Memory B cell (primary cell): ENCODE measurements around the gene IL24.
"Not testable (repeated sequence)": the region's sequence is repeated elsewhere in the genome, so short reads cannot be mapped to it uniquely, and the experiment has no call there.

Source experiments
- ATAC-seq: fragments of 150-1000 bp; cut with Tn5 transposase; 2 replicates; pipeline ENCODE4 v1.10.0; 2021; ENCODE audit warnings: low read depth, mild to moderate bottlenecking, moderate library complexity
- DNase-seq, 2 donors: peaks; one replicate each; pipeline ENCODE4 v3.0.0; 2022; ENCODE audit warnings: low spot score in 2 of 2
- H3K27ac Mint-ChIP-seq: one replicate; pipeline ENCODE4 v1.8.0; 2022; ENCODE audit warnings: mild to moderate bottlenecking, moderate library complexity, mixed read lengths
- H3K27me3 Mint-ChIP-seq: one replicate; pipeline ENCODE4 v1.8.0; 2022; ENCODE audit warnings: mixed read lengths
- H3K36me3 Mint-ChIP-seq: one replicate; pipeline ENCODE4 v1.8.0; 2022; ENCODE audit warnings: mild to moderate bottlenecking, mixed read lengths
- H3K4me1 Mint-ChIP-seq: one replicate; pipeline ENCODE4 v1.8.0; 2022; ENCODE audit warnings: mixed read lengths
- H3K4me3 Mint-ChIP-seq: one replicate; pipeline ENCODE4 v1.8.0; 2022; ENCODE audit warnings: mild to moderate bottlenecking, moderate library complexity, mixed read lengths
- H3K9me3 Mint-ChIP-seq: one replicate; pipeline ENCODE4 v1.8.0; 2022; ENCODE audit warnings: mixed read lengths

Gene IL24

GRCh38 chr1:206916000-206916709 is 18.9 kb downstream of the IL24 start:
- H3K27ac Mint-ChIP-seq, result no peak overlapping the region
- peaks cover 71% of the 10 kb centered on the region for H3K4me1 Mint-ChIP-seq
- no peak overlapping the region for H3K4me3 Mint-ChIP-seq
- no peaks in the 10 kb centered on the region for H3K9me3 Mint-ChIP-seq
- H3K36me3 Mint-ChIP-seq, result peaks cover 80% of the 10 kb centered on the region
- ATAC-seq (no peak), DNase-seq (no peak)
- H3K27me3 Mint-ChIP-seq, result no peaks in the 10 kb centered on the region

- Mint-ChIP-seq H3K4me3 (no peak overlapping the region), H3K27ac (no peak overlapping the region)
These were observed 20.8 kb downstream of the IL24 start for GRCh38 chr1:206918076-206918475.

GRCh38 chr1:206921772-206922265 is 24.6 kb downstream of the IL24 start, which contains the start of gene FCMR:
TSS of gene FCMR (minus strand) at chr1:206921941. CDS start at chr1:206921854, 87 bp downstream.
- Mint-ChIP-seq H3K9me3 (no peaks in the 10 kb centered on the region), H3K27ac (no peak within 1 kb of the TSS), H3K4me3 (no peak within 1 kb of the TSS), H3K4me1 (peaks cover 20% of the 10 kb centered on the region), H3K36me3 (peaks cover 33% of the 10 kb centered on the region), H3K27me3 (no peaks in the 10 kb centered on the region)
- DNase-seq (peak in 1 of 2 donors; percentile 48), ATAC-seq (peak; percentile 34)

More at GRCh38 chr1:206918076-206918475, 20.8 kb downstream of the IL24 start:
- H3K4me1 Mint-ChIP-seq, result peaks cover 57% of the 10 kb centered on the region
- DNase-seq (no peak), ATAC-seq (no peak)
- no peaks in the 10 kb centered on the region for H3K27me3 Mint-ChIP-seq
- peaks cover 63% of the 10 kb centered on the region for H3K36me3 Mint-ChIP-seq
- no peaks in the 10 kb centered on the region for H3K9me3 Mint-ChIP-seq

GRCh38 chr1:206922524-206922923 is 25.3 kb downstream of the IL24 start:
- peaks cover 27% of the 10 kb centered on the region for H3K36me3 Mint-ChIP-seq
- no peaks in the 10 kb centered on the region for H3K27me3 Mint-ChIP-seq
- no peak overlapping the region for H3K4me3 Mint-ChIP-seq
- no peaks in the 10 kb centered on the region for H3K9me3 Mint-ChIP-seq
- H3K27ac Mint-ChIP-seq, result no peak overlapping the region
- no peak for DNase-seq
- peaks cover 19% of the 10 kb centered on the region for H3K4me1 Mint-ChIP-seq
- ATAC-seq, result no peak

GRCh38 chr1:206923009-206923960 is 26.0 kb downstream of the IL24 start:
- peak; percentile 80 for ATAC-seq

GRCh38 chr1:206923961-206924557 is 26.8 kb downstream of the IL24 start:
- ATAC-seq, H3K4me3 Mint-ChIP-seq, H3K27ac Mint-ChIP-seq, H3K9me3 Mint-ChIP-seq, DNase-seq, H3K27me3 Mint-ChIP-seq: not testable (repeated sequence)
- H3K4me1 Mint-ChIP-seq, result peaks cover 17% of the 10 kb centered on the region
- peaks cover 16% of the 10 kb centered on the region for H3K36me3 Mint-ChIP-seq

More at GRCh38 chr1:206923009-206923960, 26.0 kb downstream of the IL24 start:
- Mint-ChIP-seq H3K9me3 (no peaks in the 10 kb centered on the region), H3K27me3 (no peaks in the 10 kb centered on the region), H3K36me3 (peaks cover 21% of the 10 kb centered on the region), H3K4me1 (peaks cover 20% of the 10 kb centered on the region), H3K4me3 (no peak overlapping the region), H3K27ac (no peak overlapping the region)
- peak; percentile 70 to 81 for DNase-seq

GRCh38 chr1:206924592-206925105 is 27.4 kb downstream of the IL24 start:
- H3K36me3 Mint-ChIP-seq, result peaks cover 12% of the 10 kb centered on the region
- H3K4me1 Mint-ChIP-seq, result peaks cover 21% of the 10 kb centered on the region
- no peaks in the 10 kb centered on the region for H3K9me3 Mint-ChIP-seq
- DNase-seq, result no peak
- no peak for ATAC-seq
- H3K4me3 Mint-ChIP-seq, result no peak overlapping the region
- H3K27me3 Mint-ChIP-seq, result no peaks in the 10 kb centered on the region
- H3K27ac Mint-ChIP-seq, result no peak overlapping the region

- ATAC-seq, result peak; percentile 56
- H3K36me3 Mint-ChIP-seq, result peaks cover 8% of the 10 kb centered on the region
- DNase-seq, result peak; percentile 50 to 61
- H3K27ac Mint-ChIP-seq, result no peak overlapping the region
- H3K9me3 Mint-ChIP-seq, result no peaks in the 10 kb centered on the region
- no peak overlapping the region for H3K4me3 Mint-ChIP-seq
- H3K27me3 Mint-ChIP-seq, result no peaks in the 10 kb centered on the region
- H3K4me1 Mint-ChIP-seq, result peaks cover 26% of the 10 kb centered on the region
These were observed 28.0 kb downstream of the IL24 start for GRCh38 chr1:206925106-206925736.

GRCh38 chr1:206926286-206926685 is 29.0 kb downstream of the IL24 start:
- Mint-ChIP-seq H3K4me1 (peaks cover 34% of the 10 kb centered on the region), H3K27me3 (no peaks in the 10 kb centered on the region), H3K27ac (no peak overlapping the region), H3K4me3 (no peak overlapping the region), H3K36me3 (no peaks in the 10 kb centered on the region), H3K9me3 (no peaks in the 10 kb centered on the region)
- no peak for ATAC-seq
- DNase-seq, result no peak

GRCh38 chr1:206929524-206929923 is 32.3 kb downstream of the IL24 start:
- Mint-ChIP-seq H3K27me3 (no peaks in the 10 kb centered on the region), H3K4me1 (peaks cover 52% of the 10 kb centered on the region), H3K4me3 (peak overlapping the region; percentile 79), H3K27ac (peak overlapping the region; percentile 97), H3K36me3 (no peaks in the 10 kb centered on the region), H3K9me3 (no peaks in the 10 kb centered on the region)
- ATAC-seq (peak; percentile 12), DNase-seq (no peak)

- no peaks in the 10 kb centered on the region for H3K36me3 Mint-ChIP-seq
- H3K27me3 Mint-ChIP-seq, result no peaks in the 10 kb centered on the region
- H3K9me3 Mint-ChIP-seq, result no peaks in the 10 kb centered on the region
- DNase-seq, result no peak
- peaks cover 52% of the 10 kb centered on the region for H3K4me1 Mint-ChIP-seq
- peak overlapping the region; percentile 97 for H3K27ac Mint-ChIP-seq
- H3K4me3 Mint-ChIP-seq, result peak overlapping the region; percentile 79
- peak; percentile 64 for ATAC-seq
These were observed 33.1 kb downstream of the IL24 start for GRCh38 chr1:206930210-206930798.

- DNase-seq (no peak), ATAC-seq (peak; percentile 18)
- peak overlapping the region; percentile 41 for H3K4me3 Mint-ChIP-seq
- peaks cover 52% of the 10 kb centered on the region for H3K4me1 Mint-ChIP-seq
- H3K27me3 Mint-ChIP-seq, result no peaks in the 10 kb centered on the region
- H3K9me3 Mint-ChIP-seq, result no peaks in the 10 kb centered on the region
- peak overlapping the region; percentile 97 for H3K27ac Mint-ChIP-seq
- no peaks in the 10 kb centered on the region for H3K36me3 Mint-ChIP-seq
These were observed 34.5 kb downstream of the IL24 start for GRCh38 chr1:206931709-206932108.

- no peaks in the 10 kb centered on the region for H3K9me3 Mint-ChIP-seq
- peaks cover 52% of the 10 kb centered on the region for H3K4me1 Mint-ChIP-seq
- H3K4me3 Mint-ChIP-seq, result no peak overlapping the region
- no peaks in the 10 kb centered on the region for H3K36me3 Mint-ChIP-seq
- DNase-seq (no peak), ATAC-seq (no peak)
- peak overlapping the region; percentile 97 for H3K27ac Mint-ChIP-seq
- H3K27me3 Mint-ChIP-seq, result no peaks in the 10 kb centered on the region
These were observed 34.9 kb downstream of the IL24 start for GRCh38 chr1:206932177-206932576.
